DLD1 (cell line): ENCODE data around the gene GDF7.

ENCODE experiments used
- in situ Hi-C: cut with HindIII; loops from 2 replicates; pipeline ENCODE4 v1.10.0; 2017; ENCODE audit warnings: low sequenced_read_pairs

GDF7 gene

DNA sequence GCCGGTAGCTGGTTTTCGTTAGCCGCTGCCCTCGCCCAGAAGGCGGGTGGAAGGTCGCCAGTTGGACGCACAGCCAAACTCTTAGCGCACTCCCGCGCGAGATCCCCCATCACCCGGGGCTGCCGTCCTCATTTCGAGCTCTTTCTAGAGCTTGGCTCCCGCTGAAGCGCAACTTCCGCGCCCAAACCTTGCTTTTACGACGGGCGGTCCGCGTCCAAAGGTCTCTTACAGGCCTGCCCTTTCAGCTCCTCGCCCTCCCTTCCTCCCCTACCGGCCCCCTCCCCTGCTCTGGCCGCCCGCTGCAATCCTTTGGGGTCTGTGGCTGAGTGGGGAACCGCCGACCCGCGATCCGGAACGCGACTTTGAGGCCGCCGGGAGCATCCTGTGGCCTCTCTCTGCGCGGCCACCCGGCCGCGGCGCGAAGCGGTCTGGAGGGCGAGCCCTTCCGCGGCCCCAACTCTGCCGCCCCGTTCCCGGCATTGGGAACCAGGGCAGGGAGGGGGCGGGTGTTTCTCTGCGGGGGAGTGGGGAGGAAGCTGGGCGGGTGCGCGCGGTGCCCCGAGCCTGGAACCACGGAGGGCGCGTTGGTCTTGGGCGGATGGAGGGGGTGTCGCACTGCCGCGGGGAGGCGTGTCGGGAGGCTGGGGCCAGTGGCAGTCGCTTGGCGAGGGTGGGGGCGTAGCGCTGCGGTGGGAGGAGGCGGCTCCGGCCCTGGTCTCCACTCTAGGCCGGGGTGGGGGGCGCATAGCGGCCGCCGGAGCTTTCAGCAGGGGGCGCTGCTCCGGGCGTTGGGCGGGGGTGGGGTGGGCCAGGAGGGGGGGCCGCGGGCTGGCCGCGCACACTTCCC is at the start of gene GDF7:
GDF7 (plus strand) TSS at position 841 of the 847 bp plus-strand sequence. CDS start 96 bp downstream, outside the sequence.
- in situ Hi-C loops, result no loop called here

GRCh38 chr2:20617892-20618467 is 49.0 kb upstream of the GDF7 start:
- in situ Hi-C loops, result no loop called here

GRCh38 chr2:20618468-20618885 is 48.5 kb upstream of the GDF7 start:
- in situ Hi-C loops, result no loop called here

DNA sequence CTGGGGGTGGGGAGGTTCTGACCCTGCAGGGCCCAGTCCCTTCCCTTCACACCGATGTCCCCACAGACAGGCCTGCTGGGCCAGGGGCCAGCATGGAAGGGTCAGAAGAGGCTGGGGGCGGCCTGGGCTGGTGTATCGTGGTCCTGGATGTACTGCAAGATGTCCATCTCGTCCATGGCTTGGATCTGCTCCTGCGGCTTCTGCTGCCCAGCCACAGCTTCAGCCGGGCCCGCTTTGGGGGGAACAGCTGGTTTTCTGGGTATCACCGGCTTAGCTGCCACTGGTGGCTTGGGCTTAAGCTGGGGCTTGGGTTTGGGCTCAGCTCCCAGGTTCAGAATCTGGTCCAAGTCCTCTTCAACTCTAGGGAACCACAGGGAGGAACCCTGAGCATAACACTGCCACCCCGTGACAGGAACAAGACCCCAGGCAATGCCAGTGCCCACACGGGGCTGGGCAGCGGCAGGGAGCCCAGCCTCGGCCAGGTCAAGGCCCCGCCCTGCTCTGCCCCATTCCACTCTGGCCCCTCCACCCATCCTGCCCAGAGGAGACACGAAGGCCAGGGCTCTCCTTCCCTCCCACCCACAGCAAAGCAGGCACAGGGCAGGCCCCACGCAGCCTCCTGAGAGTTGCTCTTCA is 47.9 kb upstream of the GDF7 start:
- in situ Hi-C loops, result no loop called here

GRCh38 chr2:20619624-20620024 is 47.3 kb upstream of the GDF7 start:
- in situ Hi-C loops, result no loop called here

- in situ Hi-C loops, result no loop called here
Observed at GRCh38 chr2:20620271-20620681, 46.7 kb upstream of the GDF7 start.

DNA sequence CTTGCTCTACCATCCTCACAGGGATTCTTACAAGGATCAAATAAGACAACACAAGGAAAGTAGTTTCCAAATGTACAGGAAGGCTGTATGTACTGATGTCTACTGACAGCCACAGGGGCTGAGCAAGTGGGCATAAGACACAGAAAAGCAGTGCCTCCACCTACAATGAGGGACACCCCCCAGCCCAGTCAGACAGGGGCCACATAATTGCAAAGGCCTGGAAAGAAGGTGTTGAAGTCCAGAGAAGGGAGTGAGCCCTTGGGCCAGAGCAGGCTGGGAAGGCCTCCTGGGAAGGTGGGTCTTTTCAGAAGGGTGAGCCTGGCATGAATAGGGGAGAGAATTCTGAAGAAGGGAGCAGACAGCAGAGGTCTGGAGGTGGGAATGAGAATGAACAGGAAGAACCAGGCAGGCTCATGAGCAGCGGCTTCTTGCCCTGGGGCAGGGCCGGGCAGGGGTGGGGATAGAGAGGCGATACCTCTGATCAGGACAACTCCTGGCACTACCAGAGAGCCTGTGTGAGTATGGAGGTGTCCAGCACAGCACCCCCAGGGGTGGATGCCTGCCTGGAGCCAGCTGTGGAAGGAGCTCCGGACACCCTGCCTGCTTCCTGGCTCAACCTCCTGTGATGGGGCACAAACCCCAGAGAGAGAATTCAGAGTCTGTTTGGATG is 46.1 kb upstream of the GDF7 start:
- in situ Hi-C loops, result no loop called here

DNA sequence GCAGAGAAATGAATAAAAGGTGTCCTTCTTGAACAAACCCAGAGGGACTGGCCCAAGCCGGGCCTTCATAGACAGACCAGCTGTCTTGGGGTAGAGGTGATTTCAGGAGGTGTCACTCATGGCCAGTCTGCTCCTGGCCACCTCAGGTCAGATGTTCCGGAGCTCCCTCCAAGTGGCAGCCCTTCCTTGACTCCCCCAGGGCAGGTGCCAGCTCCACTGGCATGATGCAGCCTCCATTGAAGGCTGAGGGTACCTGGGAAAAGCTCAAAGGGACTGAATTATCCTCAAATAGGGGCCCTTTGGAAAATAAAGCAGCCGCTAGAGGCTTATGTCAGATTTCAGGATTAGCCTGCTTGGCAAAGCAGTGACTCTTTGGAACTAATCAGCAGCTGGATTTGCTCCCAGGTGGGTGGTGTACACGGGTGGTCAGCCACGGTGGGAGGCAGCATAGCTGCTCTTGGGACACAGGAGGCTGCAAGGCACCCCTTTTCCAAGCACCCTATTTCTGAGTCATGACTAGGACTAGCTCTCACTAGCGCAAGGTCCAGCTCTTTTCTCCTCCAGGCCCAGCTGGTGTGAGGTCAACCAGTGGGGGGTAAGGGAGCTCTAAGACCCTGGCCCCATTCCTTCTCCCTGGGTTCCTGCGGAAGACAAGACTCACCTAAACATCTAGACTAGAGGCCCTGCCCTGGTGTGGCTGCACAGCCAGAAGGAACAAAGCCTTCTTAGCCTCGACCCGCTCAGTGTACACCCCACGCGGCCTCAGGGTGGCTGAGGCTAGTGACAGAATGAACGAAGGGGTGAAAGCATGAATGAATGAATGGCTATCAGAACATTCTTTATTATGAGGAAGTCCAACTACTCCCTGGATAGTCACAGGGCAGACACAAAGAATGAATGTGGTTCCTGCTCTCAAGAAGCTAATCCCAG is 45.3 kb upstream of the GDF7 start:
- in situ Hi-C loops, result no loop called here

DNA sequence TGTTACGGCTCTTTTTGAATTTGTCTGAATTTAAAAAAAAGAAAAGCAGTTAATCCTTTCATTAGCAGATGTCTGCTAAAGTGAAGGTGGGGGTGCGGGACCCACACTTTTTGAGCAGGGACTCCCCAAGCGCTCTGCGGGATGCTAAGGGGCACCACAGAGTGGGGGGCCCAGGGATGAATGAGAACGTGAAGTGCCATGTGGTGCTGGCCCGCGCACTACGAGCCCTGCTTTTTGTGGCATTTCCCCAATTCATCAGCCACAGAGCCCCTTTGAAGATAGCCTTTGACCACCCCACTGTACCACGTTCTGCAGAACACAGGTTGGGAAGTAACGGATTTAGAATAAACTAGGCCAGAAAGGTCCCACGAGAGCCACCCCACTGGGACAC is 44.7 kb upstream of the GDF7 start:
- in situ Hi-C loops, result no loop called here

GRCh38 chr2:20622731-20623130 is 44.2 kb upstream of the GDF7 start:
- in situ Hi-C loops, result no loop called here

DNA sequence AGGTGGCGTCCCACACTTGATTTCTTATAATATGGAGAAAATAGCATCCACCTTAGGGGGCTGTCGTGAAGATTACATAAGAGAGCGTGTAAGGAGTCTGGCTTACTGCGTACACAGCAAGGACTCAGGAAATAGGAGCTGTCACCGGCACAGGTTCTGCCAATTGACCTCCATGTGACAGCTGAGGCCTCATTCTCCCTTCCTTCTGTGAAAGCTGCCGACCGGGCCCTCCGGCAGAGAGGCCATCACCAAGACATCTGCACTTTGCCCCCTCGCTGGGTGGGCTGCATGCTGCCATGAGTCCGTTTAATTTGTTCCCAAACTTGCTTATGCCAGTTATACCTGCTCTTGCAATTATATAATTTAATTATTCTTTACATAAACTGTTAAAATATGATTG is 43.7 kb upstream of the GDF7 start:
- in situ Hi-C loops, result no loop called here

DNA sequence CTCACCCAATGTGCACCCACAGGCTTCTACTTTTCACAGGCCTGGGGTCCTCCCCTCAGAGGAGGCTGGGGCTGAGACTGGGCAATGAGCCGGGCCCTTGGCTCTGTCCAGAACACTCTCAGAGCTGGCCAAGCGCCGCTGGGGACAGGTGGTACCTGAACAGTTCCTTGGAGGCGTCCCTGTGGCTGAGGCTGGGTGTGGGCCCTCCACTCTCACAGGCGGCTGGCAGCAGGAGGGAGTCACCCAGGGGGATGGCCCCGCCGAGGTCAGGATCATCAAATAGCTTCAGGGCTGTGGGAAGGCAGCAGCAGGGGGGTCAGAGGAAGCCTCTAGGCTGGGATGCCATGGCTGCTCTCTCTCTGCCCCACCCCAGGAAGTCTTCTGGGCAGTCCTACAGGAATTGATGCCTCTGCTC is 43.2 kb upstream of the GDF7 start:
- in situ Hi-C loops, result no loop called here

- in situ Hi-C loops, result no loop called here
Observed at GRCh38 chr2:20624156-20624883, 42.6 kb upstream of the GDF7 start.

DNA sequence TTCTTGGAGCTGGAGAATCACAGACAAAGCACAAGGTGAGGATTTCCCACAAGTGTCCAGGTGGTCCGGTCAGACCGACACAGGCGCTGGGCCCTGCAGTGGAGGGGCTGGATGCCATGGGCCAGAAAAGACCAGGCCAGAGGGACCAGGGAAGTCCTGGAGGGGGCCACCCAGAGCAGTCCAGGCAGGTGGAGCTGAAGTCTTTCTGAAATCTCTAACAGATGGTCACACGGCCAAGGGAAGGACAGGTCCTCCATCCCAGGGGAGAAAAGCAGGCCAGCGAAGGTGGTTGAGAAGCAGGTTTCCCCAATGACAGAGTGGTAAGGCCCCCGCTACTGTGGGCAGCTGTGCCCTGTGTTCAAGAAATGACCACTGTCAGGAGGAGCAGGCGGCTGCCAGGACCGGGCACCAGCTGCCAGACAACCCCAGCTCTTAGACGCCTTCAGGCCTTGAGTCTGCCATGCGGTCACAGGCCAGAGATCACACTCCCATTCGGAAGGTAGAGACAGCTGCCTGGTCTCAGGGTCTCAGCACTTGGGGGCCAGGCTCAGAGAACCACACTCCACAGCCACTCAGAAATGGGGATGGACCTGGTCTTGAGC is 42.0 kb upstream of the GDF7 start:
- in situ Hi-C loops, result no loop called here

GRCh38 chr2:20625491-20626391 is 41.2 kb upstream of the GDF7 start:
- in situ Hi-C loops, result no loop called here

- in situ Hi-C loops, result no loop called here
Observed at GRCh38 chr2:20626392-20626697, 40.6 kb upstream of the GDF7 start.

DNA sequence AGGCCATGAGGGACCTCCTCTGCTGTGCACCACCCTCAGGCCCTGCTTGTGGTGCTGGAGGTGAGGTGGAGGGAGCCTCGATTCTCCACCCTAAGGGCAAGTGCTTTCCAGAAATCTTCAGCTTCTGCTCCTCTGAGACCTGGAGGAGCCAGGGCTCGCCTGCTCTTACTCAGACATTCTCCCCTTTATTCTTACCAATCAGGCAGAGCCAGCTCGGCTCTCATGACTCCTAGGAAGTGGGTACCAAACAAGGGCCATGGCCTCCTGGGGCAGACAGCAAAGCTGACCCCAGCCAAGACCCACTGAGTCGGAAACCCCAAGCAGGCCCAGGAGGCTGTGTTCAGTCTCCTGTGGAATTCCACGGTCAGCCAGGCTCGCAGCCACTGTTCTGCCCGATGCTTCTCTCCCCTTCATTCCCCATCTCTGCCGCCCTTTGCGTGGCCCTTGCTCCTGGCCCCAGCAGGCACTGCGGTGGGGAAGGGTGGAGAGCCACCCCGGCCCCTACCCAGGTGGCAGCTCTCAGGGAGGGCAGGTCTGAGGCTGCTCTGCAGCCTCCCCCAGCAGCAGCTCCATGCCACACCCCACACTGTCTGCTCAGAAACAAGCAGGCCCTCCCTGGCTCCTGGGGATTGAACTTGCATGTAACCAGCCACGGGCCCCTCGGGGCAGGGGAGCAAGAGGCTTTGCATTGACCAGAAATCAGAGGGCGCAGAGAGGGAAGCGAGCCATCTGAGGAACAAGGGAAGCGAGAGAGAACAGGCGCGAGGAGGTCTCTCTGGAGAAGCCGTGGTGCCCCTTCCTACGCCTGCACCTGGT is 40.0 kb upstream of the GDF7 start:
- in situ Hi-C loops, result no loop called here
